Tongue (tissue), 2 donors: ENCODE results near the gene NHP2. TPM values are rescaled to one million over a fixed set of nuclear protein-coding genes. Genes with fewer than 3 reads are reported as not detected.

Experiments
- DNase-seq: peaks from one replicate; pipeline ENCODE4 v3.0.0-alpha.2; 2015
- total RNA-seq: library from RNA; depleted of rRNA; stranded (reverse); fragments of >200 nt; gene quantifications from one replicate; pipeline ENCODE4 v1.2.3, GENCODE V29; 2014

The NHP2 gene
- total RNA-seq, 1 donor from 2014 or later: 139 TPM

GRCh38 chr5:178114325-178115135 is 39.2 kb downstream of the NHP2 start:
- peak; percentile 77 for DNase-seq

GRCh38 chr5:178113841-178114324 is 39.8 kb downstream of the NHP2 start:
- DNase-seq: no peak

DNA sequence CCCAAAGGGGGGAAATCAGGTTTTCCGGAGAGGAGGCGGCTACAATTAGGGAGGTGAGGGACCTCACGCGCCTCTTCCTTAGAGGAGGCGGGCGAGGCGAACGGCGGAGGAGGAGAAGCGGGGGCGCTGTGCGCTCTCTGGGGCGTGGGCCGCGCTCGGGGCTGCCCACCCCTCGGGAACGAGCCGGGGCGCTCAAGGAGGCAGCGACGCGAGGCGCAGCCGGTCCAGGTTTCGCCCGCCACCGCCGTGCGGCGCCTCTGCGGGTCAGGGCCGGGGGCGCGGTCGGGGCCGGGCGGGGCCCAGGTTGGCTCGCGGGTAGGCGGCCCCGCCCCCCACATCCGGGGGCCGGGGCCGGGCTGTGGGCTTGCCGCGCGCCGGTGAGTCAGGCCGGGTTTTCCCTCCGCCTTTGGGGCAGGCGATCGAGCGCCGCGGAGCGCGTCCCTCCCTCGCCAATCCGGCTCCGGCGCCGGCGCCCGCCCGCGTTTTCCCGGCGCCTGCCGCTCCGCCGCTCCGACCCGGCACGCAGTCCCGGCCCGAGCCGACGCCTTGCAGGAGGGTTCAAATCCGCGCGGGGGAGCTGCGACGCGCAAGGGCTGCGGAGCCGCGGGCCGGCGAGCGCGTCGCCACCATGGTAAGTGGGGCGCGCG is 40.4 kb downstream of the NHP2 start, which contains the start of gene N4BP3:
Gene N4BP3 (plus strand): TSS at position 392 of the 647 bp plus-strand sequence. CDS start 6,052 bp downstream, outside the sequence.
- peak; percentile 85 for DNase-seq

DNA sequence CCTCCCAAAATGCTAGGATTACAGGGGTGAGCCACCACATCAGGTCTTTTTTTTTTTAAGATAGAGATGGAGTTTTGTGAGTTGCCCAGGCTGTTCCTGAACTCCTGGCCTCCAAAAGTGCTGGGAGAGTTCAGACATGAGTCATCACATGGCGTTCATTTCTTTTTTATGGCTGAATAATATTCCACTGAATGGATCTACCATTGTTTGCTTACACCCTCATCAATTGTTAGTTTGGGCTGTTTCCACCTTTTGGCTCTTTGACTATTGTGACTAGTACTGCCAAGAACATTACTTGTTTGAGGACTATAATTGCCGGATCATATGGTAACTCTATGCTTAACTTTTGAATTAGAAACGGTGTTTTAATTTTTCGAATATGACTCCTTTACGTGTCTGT is 41.1 kb downstream of the NHP2 start:
- no peak for DNase-seq

DNA sequence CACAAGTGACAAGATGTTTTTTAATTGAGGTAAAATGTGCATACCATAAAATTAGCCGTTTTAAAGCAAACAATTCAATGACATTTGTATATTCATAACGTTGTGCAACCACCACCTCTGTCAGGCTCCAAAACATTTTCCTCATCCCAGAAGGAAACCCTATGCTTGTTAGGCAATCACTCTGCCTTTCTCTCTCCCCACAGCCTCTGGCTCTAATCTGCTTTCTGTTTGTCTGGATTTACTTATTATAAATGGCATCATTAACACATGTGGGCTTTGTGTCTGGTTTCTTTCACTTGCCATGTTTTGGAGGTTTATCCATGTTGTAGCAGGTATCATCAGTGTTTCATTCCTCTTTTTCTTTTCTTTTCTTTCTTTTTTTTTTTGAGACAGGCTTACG is 41.8 kb downstream of the NHP2 start:
- DNase-seq: peak; percentile 69

GRCh38 chr5:178110511-178110910 is 43.2 kb downstream of the NHP2 start:
- no peak for DNase-seq

DNA sequence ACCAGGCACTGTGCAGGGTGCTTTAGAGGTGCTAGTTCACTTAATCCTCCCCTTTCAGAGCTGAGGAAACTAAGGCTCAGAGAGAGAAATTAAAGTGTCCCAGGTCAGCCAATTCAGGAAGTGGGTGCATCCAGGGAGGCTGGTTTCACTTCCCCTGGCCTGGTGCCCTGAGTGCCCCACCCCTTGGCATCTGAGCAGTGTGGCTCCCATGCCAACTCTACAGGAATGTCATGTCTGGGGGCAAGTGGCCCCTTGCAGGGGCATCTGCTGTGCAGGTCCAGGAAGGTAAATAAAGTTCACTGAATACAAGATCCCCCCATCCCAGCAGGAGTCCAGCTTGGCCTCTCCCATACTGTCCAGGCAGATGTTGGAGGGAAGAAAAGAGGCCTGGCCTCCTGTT is 44.7 kb downstream of the NHP2 start:
- no peak for DNase-seq

- no peak for DNase-seq
Measured at GRCh38 chr5:178108446-178108845, 45.2 kb downstream of the NHP2 start.

DNA sequence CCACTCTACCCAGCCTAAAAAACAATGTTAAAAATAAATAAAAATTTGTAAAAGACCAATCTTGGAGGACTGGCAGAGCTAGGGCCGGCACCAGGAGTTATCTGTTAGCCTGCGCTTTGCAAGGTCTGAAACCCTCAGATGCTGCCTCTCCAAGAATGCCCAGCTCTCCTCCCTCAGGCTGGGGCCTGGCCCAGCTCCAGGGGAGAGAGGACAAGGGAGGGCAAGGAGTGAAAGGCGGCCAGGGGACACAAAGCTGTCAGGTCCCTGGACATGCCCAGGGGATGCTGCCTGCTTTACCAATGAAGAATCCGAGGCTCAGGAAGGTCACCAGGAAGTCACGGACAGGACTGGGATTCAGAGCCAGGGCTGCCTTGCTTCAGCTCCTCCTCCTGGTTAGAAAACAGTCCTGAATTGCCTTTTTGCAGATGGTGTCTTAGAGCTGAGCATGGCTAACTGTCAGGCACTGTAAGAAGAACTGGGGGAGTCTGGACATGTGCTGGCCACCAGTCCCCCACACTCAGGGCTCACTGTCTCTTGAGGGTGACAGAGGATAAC is 45.9 kb downstream of the NHP2 start:
- DNase-seq: no peak

DNA sequence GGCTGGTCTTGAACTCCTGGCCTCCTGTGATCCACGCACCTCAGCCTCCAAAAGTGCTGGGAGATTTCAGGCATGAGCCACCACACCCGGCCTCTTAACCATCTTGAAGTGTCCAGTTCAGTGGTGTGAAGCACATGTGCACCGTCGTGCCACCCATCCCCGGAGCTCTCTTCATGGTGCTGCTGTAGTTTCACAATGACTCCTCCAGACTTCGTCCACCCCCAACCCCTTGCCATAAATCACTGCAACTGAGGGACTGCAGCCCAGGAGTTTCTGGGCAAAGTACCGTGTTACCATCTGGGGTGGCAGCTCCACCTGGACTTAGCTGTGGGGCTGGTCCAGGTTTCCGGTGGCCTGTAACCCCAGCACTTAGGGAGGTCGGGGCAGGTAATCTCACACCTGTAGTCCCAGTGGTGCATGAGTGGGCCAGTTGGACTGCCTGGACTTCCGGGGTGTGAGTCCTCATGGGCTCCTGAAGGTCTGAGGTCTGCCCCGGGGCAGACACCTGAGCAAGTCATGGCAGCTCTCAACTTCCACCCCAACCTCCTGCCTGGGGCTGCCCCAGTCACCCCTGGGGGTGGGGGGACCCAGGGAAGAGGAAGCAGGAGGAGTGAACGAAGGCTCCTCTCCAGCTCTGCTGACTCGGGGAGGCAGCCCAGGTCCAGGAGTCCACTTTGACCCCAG is 47.0 kb downstream of the NHP2 start:
- DNase-seq: no peak

DNA sequence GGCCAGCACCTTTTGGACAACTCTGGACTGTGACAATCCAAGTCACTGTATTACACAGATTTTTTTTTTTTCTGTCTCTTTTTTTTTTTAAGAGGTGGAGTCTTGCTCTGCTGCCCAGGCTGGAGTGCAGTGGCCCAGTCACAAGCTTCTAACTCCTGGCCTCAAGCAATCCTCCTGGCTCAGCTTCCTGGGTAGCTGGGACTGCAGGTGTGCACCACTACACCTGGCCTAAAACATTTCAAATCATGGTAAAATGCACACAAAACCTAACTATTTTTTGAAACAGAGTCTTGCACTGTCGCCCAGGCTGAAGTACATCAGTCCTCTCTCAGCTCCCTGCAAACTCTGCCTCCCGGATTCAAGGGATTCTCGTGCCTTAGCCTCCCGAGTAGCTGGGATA is 47.6 kb downstream of the NHP2 start:
- DNase-seq: no peak

DNA sequence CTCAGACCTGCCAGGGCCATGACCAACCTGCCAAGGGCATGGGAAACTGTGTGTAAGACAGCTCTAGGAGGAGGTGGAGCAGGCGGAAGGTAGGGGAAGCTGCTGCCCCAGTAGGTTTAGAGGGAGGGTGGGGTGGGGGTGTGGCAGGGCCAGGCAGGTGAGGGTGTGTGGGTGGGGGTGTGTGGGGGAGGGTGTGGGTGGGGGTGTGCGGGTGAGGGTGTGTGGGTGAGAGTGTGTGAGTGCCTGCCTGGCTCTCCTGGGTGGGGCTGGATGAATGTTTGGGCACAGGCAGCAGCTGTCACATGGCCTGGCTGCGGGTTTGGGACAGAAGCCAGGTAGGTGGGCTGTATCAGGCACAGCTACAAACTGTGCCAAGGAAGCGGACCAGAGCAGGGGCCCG is 49.2 kb downstream of the NHP2 start:
- peak; percentile 69 for DNase-seq

- DNase-seq: no peak
Measured at GRCh38 chr5:178103612-178104011, 50.1 kb downstream of the NHP2 start.

Other genes starting within 250 kb of the NHP2 start
- gene PROP1, start 157.6 kb downstream of the NHP2 start, total RNA-seq: not detected
- gene N4BP3, start 40.4 kb downstream of the NHP2 start, total RNA-seq: 22.1 TPM
- 38.6 TPM for gene RMND5B, start 22.9 kb downstream of the NHP2 start, total RNA-seq
- not detected for gene GMCL2, start 33.5 kb upstream of the NHP2 start, total RNA-seq
- gene HNRNPAB, start 50.6 kb upstream of the NHP2 start, total RNA-seq: 57.2 TPM
- 39.8 TPM for gene PHYKPL, start 78.9 kb upstream of the NHP2 start, total RNA-seq